HEK293 (cell line): Measurements from ENCODE around the gene DAAM2.
A peak's percentile ranks its signal among the peaks of the same experiment; 100 is the strongest.

ENCODE experiments used
- CTCF ChIA-PET: fragments of 350-600 bp; formaldehyde crosslinking; extraction: SDS; loops from one replicate; lab custom pipeline; 2021; ENCODE audit warnings: antibody characterized with exemption; lab: Yijun Ruan, JAX
- POLR2A ChIA-PET: fragments of 300-600 bp; formaldehyde crosslinking; extraction: SDS; loops from one replicate; lab custom pipeline; 2020; ENCODE audit warnings: antibody characterized with exemption, inconsistent platforms; lab: Yijun Ruan, JAX
- H3K27ac ChIP-seq: fragments of 200-500 bp; sonication (Bioruptor generic); 2 replicates; pipeline ENCODE4 v1.5.1; 2014; ENCODE audit warnings: low read depth, low read length, control low read depth, inconsistent platforms; ENCODE audit errors: extremely low read depth
- H3K36me3 ChIP-seq, 2 experiments: fragments of 200-500 bp in 1 of 2; sonication (Bioruptor generic) in 1 of 2; 1 replicate in 1 of 2; 2 replicates in 1 of 2; pipeline ENCODE4 v1.5.1; 2014 to 2017; ENCODE audit warnings: inconsistent platforms in 2 of 2, low read length in 2 of 2; ENCODE audit not compliant: control insufficient read depth in 2 of 2, insufficient read depth in 1 of 2
- H3K4me1 ChIP-seq: fragments of 200-500 bp; sonication (Bioruptor generic); 2 replicates; pipeline ENCODE4 v1.5.1; 2014; ENCODE audit warnings: mild to moderate bottlenecking, low read length, inconsistent platforms; ENCODE audit not compliant: control insufficient read depth, insufficient read depth
- H3K4me3 ChIP-seq: 2 replicates; pipeline ENCODE4 v1.5.1; 2011; ENCODE audit warnings: low read depth, mild to moderate bottlenecking, control low read depth, low read length, moderate library complexity
- H3K9me3 ChIP-seq: fragments of 200-500 bp; sonication (Bioruptor generic); 2 replicates; pipeline ENCODE4 v1.5.1; 2014; ENCODE audit warnings: low read depth, low read length, inconsistent platforms; ENCODE audit not compliant: control insufficient read depth, insufficient read depth
- CTCF ChIP-seq: fragments of 450-650 bp; formaldehyde crosslinking; IDR thresholded peaks from 2 replicates; pipeline ENCODE4 v1.5.1; 2016; ENCODE audit warnings: missing biosample characterization, missing genetic modification characterization
- HOXC10 ChIP-seq: sonication (generic); formaldehyde crosslinking; IDR thresholded peaks from 2 replicates; pipeline ENCODE4 v1.8.1; 2023; ENCODE audit warnings: mild to moderate bottlenecking, missing genetic modification reagents
- KLF10 ChIP-seq: fragments of 450-650 bp; IDR thresholded peaks from 2 replicates; pipeline ENCODE4 v1.5.1; 2018; ENCODE audit warnings: missing biosample characterization, mild to moderate bottlenecking, missing genetic modification characterization
- KLF17 ChIP-seq: fragments of 450-650 bp; formaldehyde crosslinking; IDR thresholded peaks from 2 replicates; pipeline ENCODE4 v1.5.1; 2016; ENCODE audit warnings: missing biosample characterization, missing genetic modification characterization
- OSR2 ChIP-seq: fragments of 450-650 bp; formaldehyde crosslinking; IDR thresholded peaks from 2 replicates; pipeline ENCODE4 v1.5.1; 2016; ENCODE audit warnings: missing biosample characterization, missing genetic modification characterization
- PBX3 ChIP-seq: sonication (generic); formaldehyde crosslinking; IDR thresholded peaks from 2 replicates; pipeline ENCODE4 v1.8.1; 2022; ENCODE audit warnings: mild to moderate bottlenecking, moderate library complexity, missing genetic modification reagents
- WT1 ChIP-seq: fragments of 450-650 bp; formaldehyde crosslinking; IDR thresholded peaks from 2 replicates; pipeline ENCODE4 v1.5.1; 2016; ENCODE audit warnings: missing biosample characterization, missing genetic modification characterization
- ZFP3 ChIP-seq: fragments of 450-650 bp; formaldehyde crosslinking; IDR thresholded peaks from 2 replicates; pipeline ENCODE4 v1.5.1; 2016; ENCODE audit warnings: low read depth, missing biosample characterization, missing genetic modification characterization
- ZIC2 ChIP-seq: fragments of 450-650 bp; formaldehyde crosslinking; IDR thresholded peaks from 2 replicates; pipeline ENCODE4 v1.5.1; 2016; ENCODE audit warnings: missing biosample characterization, missing genetic modification characterization
- ZNF121 ChIP-seq: fragments of 450-650 bp; formaldehyde crosslinking; IDR thresholded peaks from 2 replicates; pipeline ENCODE4 v1.5.1; 2016; ENCODE audit warnings: missing biosample characterization, missing genetic modification characterization
- ZNF138 ChIP-seq: fragments of 450-650 bp; formaldehyde crosslinking; IDR thresholded peaks from 2 replicates; pipeline ENCODE4 v1.5.1; 2016; ENCODE audit warnings: missing biosample characterization, missing genetic modification characterization, borderline replicate concordance
- ZNF223 ChIP-seq: fragments of 450-650 bp; formaldehyde crosslinking; IDR thresholded peaks from 2 replicates; pipeline ENCODE4 v1.5.1; 2016; ENCODE audit warnings: missing biosample characterization, missing genetic modification characterization
- ZNF248 ChIP-seq: fragments of 450-650 bp; formaldehyde crosslinking; IDR thresholded peaks from 2 replicates; pipeline ENCODE4 v1.5.1; 2017; ENCODE audit warnings: missing biosample characterization, missing genetic modification characterization
- ZNF274 ChIP-seq, 2 experiments: fragments of 200-500 bp in 1 of 2; fragments of 450-650 bp in 1 of 2; sonication (Bioruptor generic) in 1 of 2; formaldehyde crosslinking in 1 of 2; IDR thresholded peaks; 2 replicates each; pipeline versions ENCODE4 v1.5.1 to v1.6.1; 2014 to 2016; ENCODE audit warnings: borderline replicate concordance in 1 of 2, inconsistent platforms in 1 of 2, low read length in 1 of 2, missing biosample characterization in 1 of 2, missing genetic modification characterization in 1 of 2
- ZNF341 ChIP-seq: fragments of 450-650 bp; formaldehyde crosslinking; IDR thresholded peaks from 2 replicates; pipeline ENCODE4; 2016; ENCODE audit warnings: low read depth, missing biosample characterization, missing genetic modification characterization
- ZNF513 ChIP-seq: fragments of 450-650 bp; IDR thresholded peaks from 2 replicates; pipeline ENCODE4 v1.5.1; 2018; ENCODE audit warnings: missing biosample characterization, missing genetic modification characterization
- ZNF530 ChIP-seq: fragments of 450-650 bp; formaldehyde crosslinking; IDR thresholded peaks from 2 replicates; pipeline ENCODE4 v1.5.1; 2016; ENCODE audit warnings: low read depth, missing biosample characterization, missing genetic modification characterization
- ZNF549 ChIP-seq: fragments of 450-650 bp; IDR thresholded peaks from 2 replicates; pipeline ENCODE4 v1.5.1; 2018; ENCODE audit warnings: missing biosample characterization, missing genetic modification characterization, mild to moderate bottlenecking, inconsistent platforms, moderate library complexity
- ZNF580 ChIP-seq: fragments of 450-650 bp; formaldehyde crosslinking; IDR thresholded peaks from 2 replicates; pipeline ENCODE4 v1.5.1; 2016; ENCODE audit warnings: missing biosample characterization, missing genetic modification characterization
- ZNF624 ChIP-seq: fragments of 450-650 bp; formaldehyde crosslinking; IDR thresholded peaks from 2 replicates; pipeline ENCODE4 v1.5.1; 2017; ENCODE audit warnings: missing biosample characterization, missing genetic modification characterization
- ZNF645 ChIP-seq: fragments of 450-650 bp; formaldehyde crosslinking; IDR thresholded peaks from 2 replicates; pipeline ENCODE4; 2016; ENCODE audit warnings: missing biosample characterization, missing genetic modification characterization
- ZNF785 ChIP-seq: fragments of 450-650 bp; formaldehyde crosslinking; IDR thresholded peaks from 2 replicates; pipeline ENCODE4 v1.5.1; 2016; ENCODE audit warnings: missing biosample characterization, missing genetic modification characterization
- ZSCAN4 ChIP-seq: fragments of 450-650 bp; formaldehyde crosslinking; IDR thresholded peaks from 2 replicates; pipeline ENCODE4 v1.5.1; 2017; ENCODE audit warnings: missing biosample characterization, missing genetic modification characterization

DAAM2 gene

GRCh38 chr6:39812496-39812852, 20.3 kb downstream of the DAAM2 start:
- H3K4me3 ChIP-seq: no peak overlapping the region
- CTCF ChIA-PET: interaction anchor here (0.7 to 2.0 kb wide), 3 partner anchors 53 to 416 kb away, joined by 3 to 9 read pairs (median 4); no protein-coding TSS in a partner anchor
- no peak for TF ChIP-seq ZNF121 (tag by site-specific recombination)
- TF ChIP-seq ZFP3: no peak
- no peak for TF ChIP-seq ZNF645 (tag by site-specific recombination)
- no peak for TF ChIP-seq ZNF138 (tag by site-specific recombination)
- TF ChIP-seq OSR2 (tag by site-specific recombination): no peak
- no peak for TF ChIP-seq PBX3
- no peak for TF ChIP-seq ZNF785 (tag by site-specific recombination)
- no peak for TF ChIP-seq ZNF223 (tag by site-specific recombination)
- TF ChIP-seq WT1 (tag by site-specific recombination): peak; percentile 88
- TF ChIP-seq ZNF580: no peak
- no peak for TF ChIP-seq HOXC10 (CRISPR knock-in tag)
- peak; percentile 71 for TF ChIP-seq KLF17 (tag by site-specific recombination)
- TF ChIP-seq ZNF248 (tag by site-specific recombination): no peak
- peak; percentile 73 for TF ChIP-seq ZIC2 (tag by site-specific recombination)
- TF ChIP-seq, all 188 proteins: peak for 3
- peaks cover 5% of the 10 kb centered on the region for H3K4me1 ChIP-seq
- H3K36me3 ChIP-seq: peaks cover 0 to 12% of the 10 kb centered on the region in 2 experiments; a peak in 1 of 3 replicates
- no peak overlapping the region for H3K27ac ChIP-seq
- POLR2A ChIA-PET: no interaction called here
- H3K9me3 ChIP-seq: no peaks in the 10 kb centered on the region; the same call in 1 of the 2 replicates

- CTCF ChIA-PET: interaction anchor here (0.7 to 2.0 kb wide), 4 partner anchors 52 to 416 kb away, joined by 3 to 9 read pairs (median 4); no protein-coding TSS in a partner anchor
- Histone ChIP-seq H3K4me1 (peaks cover 5% of the 10 kb centered on the region), H3K27ac (no peak overlapping the region), H3K4me3 (no peak overlapping the region), H3K9me3 (no peaks in the 10 kb centered on the region; the same call in 1 of the 2 replicates), H3K36me3 (peaks cover 0 to 12% of the 10 kb centered on the region in 2 experiments; a peak in 1 of 3 replicates)
- TF ChIP-seq KLF10 (tag by site-specific recombination) (no peak), ZNF274 (IDR thresholded peaks at IDR 0.05; ENCODE audit: low read length) (no peak), ZNF274 (tag by site-specific recombination; IDR thresholded peaks at IDR 0.05; ENCODE audit: borderline replicate concordance) (no peak), CTCF (peak; percentile 81), ZNF341 (tag by site-specific recombination) (peak; percentile 82), ZNF513 (no peak), ZSCAN4 (tag by site-specific recombination) (0 out of 2 replicates have a peak, but pooled peaks have one; percentile 12), ZNF624 (tag by site-specific recombination) (no peak), ZNF549 (tag by site-specific recombination) (no peak), ZNF530 (tag by site-specific recombination) (no peak)
- POLR2A ChIA-PET: no interaction called here
These were observed 20.8 kb downstream of the DAAM2 start for GRCh38 chr6:39812853-39813533.
